WTC11 (cell line): ENCODE results near the gene TMEM184A.

Experiments used
- CTCF ChIP-seq: fragments of 200-600 bp; IDR thresholded peaks from 2 replicates; pipeline ENCODE4 v1.8.0; 2022; ENCODE audit warnings: antibody characterized with exemption
- E2F1 ChIP-seq: sonication (generic); formaldehyde crosslinking; IDR thresholded peaks from 2 replicates; pipeline ENCODE4 v1.8.0; 2022; ENCODE audit warnings: mild to moderate bottlenecking, missing genetic modification reagents
- OVOL2 ChIP-seq: fragments of 250-450 bp; sonication (Bioruptor Pico); IDR thresholded peaks from 2 replicates; pipeline ENCODE4 v1.9.0; 2021; ENCODE audit warnings: mild to moderate bottlenecking, borderline replicate concordance
- ZSCAN18 ChIP-seq: fragments of 250-450 bp; sonication (Bioruptor Pico); IDR thresholded peaks from 2 replicates; pipeline ENCODE4 v2.1.2; 2022; ENCODE audit warnings: mild to moderate bottlenecking, moderate library complexity

GRCh38 chr7:1532456-1533254 lies 23.4 kb downstream of the TMEM184A start:
- TF ChIP-seq CTCF: no peak
- no peak for TF ChIP-seq E2F1 (CRISPR knock-in tag)
- TF ChIP-seq ZSCAN18 (CRISPR knock-in tag): no peak
- no peak for TF ChIP-seq OVOL2 (CRISPR knock-in tag)
